Uterus (tissue), 4 donors: ENCODE measurements around the gene GABARAPL1. TPM values are rescaled to one million over a fixed set of nuclear protein-coding genes. Genes with fewer than 3 reads are reported as not detected.

Experiments used
- DNase-seq, 2 donors: peaks; one replicate each; pipeline ENCODE4 v3.0.0-alpha.2; 2019 to 2020
- H3K27ac ChIP-seq, 2 donors: fragments of 200-600 bp; sonication (generic); 1 replicate in 1 of 2; 2 replicates in 1 of 2; pipeline ENCODE4 v1.5.1; 2016 to 2018
- H3K27me3 ChIP-seq, 2 donors: fragments of 200-600 bp; sonication (generic); one replicate each; pipeline ENCODE4 v1.5.1; 2018 to 2019; ENCODE audit warnings: control low read depth in 1 of 2
- H3K36me3 ChIP-seq, 2 donors: fragments of 200-600 bp; sonication (generic); one replicate each; pipeline ENCODE4 v1.5.1; 2019; ENCODE audit warnings: control low read depth in 1 of 2
- H3K4me1 ChIP-seq, 2 donors: fragments of 200-600 bp; sonication (generic); one replicate each; pipeline ENCODE4 v1.5.1; 2018 to 2019; ENCODE audit warnings: control low read depth in 1 of 2
- H3K4me3 ChIP-seq, 2 donors: fragments of 200-600 bp; sonication (generic); 1 replicate in 1 of 2; 2 replicates in 1 of 2; pipeline ENCODE4 v1.5.1; 2018 to 2019; ENCODE audit warnings: mild to moderate bottlenecking in 1 of 2
- H3K9me3 ChIP-seq, 2 donors: fragments of 200-600 bp; sonication (generic); one replicate each; pipeline ENCODE4 v1.5.1; 2019; ENCODE audit warnings: control low read depth in 1 of 2
- CTCF ChIP-seq, 4 experiments: fragments of 200-600 bp in 2 of 4; fragments of 450-650 bp in 2 of 4; sonication (generic) in 2 of 4; IDR thresholded peaks; one replicate each; pipeline ENCODE4 v1.5.1; 2016 to 2019; ENCODE audit warnings: antibody characterized with exemption in 4 of 4, mild to moderate bottlenecking in 2 of 4, moderate library complexity in 1 of 4
- POLR2A ChIP-seq, 2 donors: fragments of 450-650 bp; IDR thresholded peaks; one replicate each; pipeline ENCODE4 v1.6.1; 2016; ENCODE audit warnings: antibody characterized with exemption in 2 of 2, mild to moderate bottlenecking in 1 of 2, moderate library complexity in 1 of 2
- intact Hi-C: fragments of 100-400 bp; cut with DNase I; formaldehyde crosslinking; loops from one replicate; pipeline ENCODE4 v1.15.1; 2023; ENCODE audit warnings: low total_unique reads
- total RNA-seq, 4 donors: library from RNA; depleted of rRNA in 3 of 4; stranded (reverse); fragments of >200 nt in 3 of 4; gene quantifications; one replicate each; pipeline versions ENCODE4 v1.1.0 to v1.2.4, GENCODE V29; 2014 to 2023
- donor health status: DM: yes; HTN: yes; CAD: no.

GABARAPL1 gene
- total RNA-seq = 100 to 1,000 TPM in 1 of 4 donors, 10 to 100 TPM in 3; 42.9 to 216 (median 62.7) TPM

GRCh38 chr12:10212739-10213131, at the start of gene GABARAPL1:
Gene GABARAPL1 (plus strand): TSS chr12:10212877. CDS start chr12:10213130, 253 bp downstream.
- DNase-seq = peak; percentile 89 to 90
- H3K4me1 ChIP-seq = peaks cover 0 to 10% of the 10 kb centered on the region in 2 donors
- peak within 1 kb of the TSS; percentile 84 to 91 for H3K4me3 ChIP-seq
- TF ChIP-seq POLR2A (IDR thresholded peaks at IDR 0.05) (peak; percentile 65 to 69), CTCF (IDR thresholded peaks at IDR 0.05) (no peak)
- intact Hi-C loops = loop anchor here (10.0 kb wide), 1 partner anchor 152 kb away; no protein-coding TSS in a partner anchor
- H3K9me3 ChIP-seq = no peaks in the 10 kb centered on the region
- H3K27me3 ChIP-seq = no peaks in the 10 kb centered on the region
- H3K27ac ChIP-seq = peak within 1 kb of the TSS; percentile 100
- no peaks in the 10 kb centered on the region for H3K36me3 ChIP-seq

GRCh38 chr12:10163084-10163483, 49.6 kb upstream of the GABARAPL1 start:
- no peaks in the 10 kb centered on the region for H3K9me3 ChIP-seq
- intact Hi-C loops = no loop called here
- H3K27ac ChIP-seq = no peak overlapping the region
- H3K36me3 ChIP-seq = no peaks in the 10 kb centered on the region
- no peaks in the 10 kb centered on the region for H3K4me1 ChIP-seq
- no peak overlapping the region for H3K4me3 ChIP-seq
- DNase-seq = no peak
- H3K27me3 ChIP-seq = no peaks in the 10 kb centered on the region
- TF ChIP-seq POLR2A (IDR thresholded peaks at IDR 0.05) (no peak), CTCF (IDR thresholded peaks at IDR 0.05) (no peak)

GRCh38 chr12:10165421-10165820, 47.3 kb upstream of the GABARAPL1 start:
- no peaks in the 10 kb centered on the region for H3K27me3 ChIP-seq
- no peak for TF ChIP-seq POLR2A (IDR thresholded peaks at IDR 0.05)
- no peaks in the 10 kb centered on the region for H3K9me3 ChIP-seq
- H3K4me3 ChIP-seq = no peak overlapping the region
- H3K27ac ChIP-seq = no peak overlapping the region
- H3K4me1 ChIP-seq = no peaks in the 10 kb centered on the region
- DNase-seq = no peak
- intact Hi-C loops = no loop called here
- no peaks in the 10 kb centered on the region for H3K36me3 ChIP-seq

GRCh38 chr12:10167599-10167998, 45.1 kb upstream of the GABARAPL1 start:
- no peaks in the 10 kb centered on the region for H3K36me3 ChIP-seq
- no peak for DNase-seq
- no peaks in the 10 kb centered on the region for H3K9me3 ChIP-seq
- no peaks in the 10 kb centered on the region for H3K4me1 ChIP-seq
- no peak for TF ChIP-seq POLR2A (IDR thresholded peaks at IDR 0.05)
- TF ChIP-seq CTCF (IDR thresholded peaks at IDR 0.05) = no peak
- no peaks in the 10 kb centered on the region for H3K27me3 ChIP-seq
- H3K4me3 ChIP-seq = no peak overlapping the region
- intact Hi-C loops = no loop called here
- H3K27ac ChIP-seq = no peak overlapping the region

- H3K27me3 ChIP-seq = no peaks in the 10 kb centered on the region
- TF ChIP-seq POLR2A (IDR thresholded peaks at IDR 0.05) (no peak), CTCF (IDR thresholded peaks at IDR 0.05) (no peak)
- H3K9me3 ChIP-seq = no peaks in the 10 kb centered on the region
- H3K4me1 ChIP-seq = no peaks in the 10 kb centered on the region
- H3K4me3 ChIP-seq = no peak overlapping the region
- H3K36me3 ChIP-seq = no peaks in the 10 kb centered on the region
- DNase-seq = no peak
- H3K27ac ChIP-seq = no peak overlapping the region
- intact Hi-C loops = no loop called here
Observed at GRCh38 chr12:10169104-10169503, 43.6 kb upstream of the GABARAPL1 start.

- Histone ChIP-seq H3K4me1 (no peaks in the 10 kb centered on the region), H3K4me3 (no peak overlapping the region), H3K27me3 (no peaks in the 10 kb centered on the region), H3K27ac (no peak overlapping the region), H3K9me3 (no peaks in the 10 kb centered on the region), H3K36me3 (no peaks in the 10 kb centered on the region)
- TF ChIP-seq CTCF (IDR thresholded peaks at IDR 0.05) (no peak), POLR2A (IDR thresholded peaks at IDR 0.05) (no peak)
- intact Hi-C loops = no loop called here
- no peak for DNase-seq
Observed at GRCh38 chr12:10170216-10170615, 42.5 kb upstream of the GABARAPL1 start.
